Stimulated activated naive CD8-positive, alpha-beta T cell treated with anti-CD3 and anti-CD28 coated beads, Interleukin-15, Interleukin-2, amounts not matched to agents 100 ng/mL and 50 ng/mL, for 24 hours (primary cell): ENCODE data around the gene RHPN2.
"Not testable (repeated sequence)": the region's sequence is repeated elsewhere in the genome, so short reads cannot be mapped to it uniquely, and the experiment has no call there.

Experiments
- H3K27ac Mint-ChIP-seq: one replicate; pipeline ENCODE4 v1.8.0; 2021; ENCODE audit warnings: mild to moderate bottlenecking, mixed read lengths
- H3K27me3 Mint-ChIP-seq: one replicate; pipeline ENCODE4 v1.8.0; 2021; ENCODE audit warnings: mixed read lengths
- H3K36me3 Mint-ChIP-seq: one replicate; pipeline ENCODE4 v1.8.0; 2021; ENCODE audit warnings: low read depth, mixed read lengths
- H3K4me1 Mint-ChIP-seq: one replicate; pipeline ENCODE4 v1.8.0; 2021; ENCODE audit warnings: low read depth, mixed read lengths
- H3K4me3 Mint-ChIP-seq: one replicate; pipeline ENCODE4 v1.8.0; 2021; ENCODE audit warnings: mild to moderate bottlenecking, mixed read lengths
- H3K9me3 Mint-ChIP-seq: one replicate; pipeline ENCODE4 v1.8.0; 2021; ENCODE audit warnings: mixed read lengths

Gene RHPN2

DNA sequence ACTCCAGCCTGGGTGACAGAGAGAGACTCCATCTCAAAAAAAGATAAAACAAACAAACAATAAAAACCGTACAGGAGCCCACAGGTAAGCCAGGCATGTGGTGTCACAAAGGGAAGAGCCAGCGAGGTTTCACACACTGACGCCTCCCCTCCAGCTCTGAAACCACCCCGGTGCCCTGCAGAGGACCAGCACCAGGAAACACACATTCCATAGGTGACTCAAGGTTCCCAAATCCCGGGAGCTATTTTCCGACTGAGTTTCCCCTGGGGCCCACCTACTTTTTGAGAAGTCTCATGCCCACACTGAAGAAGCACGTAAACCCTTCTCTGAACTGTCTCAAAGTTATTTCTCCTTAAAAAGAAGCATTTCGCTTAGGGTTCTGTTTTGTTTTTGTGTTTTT, 40.3 kb downstream of the RHPN2 start:
- Mint-ChIP-seq H3K36me3 (peaks cover 10% of the 10 kb centered on the region), H3K4me3 (no peak overlapping the region), H3K9me3 (peaks cover 4% of the 10 kb centered on the region), H3K27me3 (no peaks in the 10 kb centered on the region), H3K4me1 (no peaks in the 10 kb centered on the region), H3K27ac (no peak overlapping the region)

DNA sequence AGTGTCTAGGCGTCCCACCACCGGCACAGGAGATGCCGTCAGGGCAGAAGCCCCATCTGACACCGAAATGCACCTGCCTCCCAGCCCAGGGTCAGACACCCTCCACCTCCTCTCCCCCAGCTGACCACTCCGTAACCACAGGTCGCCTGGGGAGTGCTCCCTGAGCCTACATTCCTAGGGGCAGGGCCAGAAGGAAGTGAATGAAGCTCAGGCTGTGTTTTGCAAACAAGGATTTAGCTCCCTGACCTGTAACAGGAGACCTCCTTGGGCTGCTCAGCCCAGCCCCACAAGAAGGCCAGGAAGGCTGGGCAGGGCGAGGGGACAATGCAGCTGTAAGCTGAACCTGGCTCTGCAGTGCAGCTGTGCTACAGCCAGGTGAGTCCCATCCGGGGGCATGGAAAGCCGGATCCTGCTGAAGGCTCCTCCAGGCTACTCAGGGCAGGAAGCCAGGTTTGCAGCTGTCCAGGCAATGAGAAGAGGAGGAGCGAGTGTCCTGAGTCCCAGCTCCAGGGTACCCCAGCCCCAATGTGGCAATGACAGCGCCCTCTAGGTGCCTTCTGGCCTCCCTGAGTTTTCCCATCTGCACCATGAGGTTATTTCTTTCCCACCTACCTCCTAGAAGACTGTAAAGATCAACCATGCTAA, 42.1 kb downstream of the RHPN2 start:
- H3K36me3 Mint-ChIP-seq: peaks cover 6% of the 10 kb centered on the region
- no peaks in the 10 kb centered on the region for H3K4me1 Mint-ChIP-seq
- H3K9me3 Mint-ChIP-seq: no peaks in the 10 kb centered on the region
- no peaks in the 10 kb centered on the region for H3K27me3 Mint-ChIP-seq
- no peak overlapping the region for H3K4me3 Mint-ChIP-seq
- no peak overlapping the region for H3K27ac Mint-ChIP-seq

DNA sequence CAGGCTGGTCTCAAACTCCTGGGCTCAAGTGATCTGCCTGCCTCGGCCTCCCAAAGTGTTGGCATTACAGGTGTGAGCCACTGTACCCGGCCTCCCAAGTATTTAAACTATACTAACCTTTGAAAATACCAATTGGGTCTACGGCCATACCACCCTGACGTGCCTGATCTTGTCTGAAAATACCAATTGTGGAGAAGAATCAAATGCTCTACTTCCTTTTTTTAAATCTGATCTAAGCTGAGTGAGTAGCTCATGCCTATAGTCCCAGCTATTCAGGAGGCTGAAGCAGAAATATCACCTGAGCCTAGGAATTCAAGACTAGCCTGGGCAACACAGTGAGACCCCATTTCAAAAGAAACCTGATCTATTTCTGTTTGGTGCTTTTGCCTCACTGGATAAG, 53.8 kb downstream of the RHPN2 start:
- H3K4me3 Mint-ChIP-seq, H3K9me3 Mint-ChIP-seq, H3K4me1 Mint-ChIP-seq, H3K27me3 Mint-ChIP-seq, H3K36me3 Mint-ChIP-seq, H3K27ac Mint-ChIP-seq: not testable (repeated sequence)

DNA sequence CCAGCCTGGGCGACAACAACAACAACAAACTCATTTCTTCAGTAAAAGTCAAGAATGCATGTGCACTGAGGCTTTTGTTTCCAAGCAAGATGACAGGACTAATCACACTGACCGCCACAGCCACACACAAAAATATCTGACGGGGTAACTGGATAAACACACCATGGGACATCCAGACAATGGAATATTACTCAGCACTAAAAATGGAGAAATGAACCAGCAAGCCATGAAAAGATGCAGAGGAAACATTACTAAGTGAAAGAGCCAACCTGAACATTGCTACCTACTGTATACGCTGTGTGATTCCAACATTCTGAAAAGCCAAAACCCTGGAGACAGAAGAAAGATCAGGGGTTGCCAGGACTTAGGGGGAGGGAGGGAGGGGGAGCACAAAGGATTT, 56.0 kb downstream of the RHPN2 start:
- no peak overlapping the region for H3K27ac Mint-ChIP-seq
- H3K9me3 Mint-ChIP-seq: no peaks in the 10 kb centered on the region
- H3K27me3 Mint-ChIP-seq: no peaks in the 10 kb centered on the region
- no peaks in the 10 kb centered on the region for H3K4me1 Mint-ChIP-seq
- no peaks in the 10 kb centered on the region for H3K36me3 Mint-ChIP-seq
- H3K4me3 Mint-ChIP-seq: no peak overlapping the region

DNA sequence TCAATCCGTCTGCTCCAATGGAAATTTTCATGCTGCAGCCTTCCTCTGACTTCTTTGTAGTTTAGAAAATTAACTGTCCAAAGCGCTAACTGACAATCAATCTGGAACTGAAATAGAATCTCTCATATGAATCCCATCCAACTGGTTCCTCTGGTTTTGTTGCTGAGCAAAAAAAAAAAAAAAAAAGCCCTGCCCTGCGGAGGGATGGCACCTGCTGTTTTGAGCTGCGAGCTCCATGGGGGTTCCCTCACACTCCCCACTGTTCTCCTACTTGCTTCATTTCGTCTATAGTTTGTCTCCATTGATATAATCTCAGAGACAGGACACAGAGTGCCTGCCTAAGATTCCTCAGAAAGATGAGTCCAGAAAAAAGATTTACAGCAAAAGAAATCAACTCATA, 59.2 kb downstream of the RHPN2 start:
- H3K4me3 Mint-ChIP-seq: no peak overlapping the region
- no peaks in the 10 kb centered on the region for H3K27me3 Mint-ChIP-seq
- H3K27ac Mint-ChIP-seq: no peak overlapping the region
- no peaks in the 10 kb centered on the region for H3K36me3 Mint-ChIP-seq
- peaks cover 5% of the 10 kb centered on the region for H3K4me1 Mint-ChIP-seq
- no peaks in the 10 kb centered on the region for H3K9me3 Mint-ChIP-seq

DNA sequence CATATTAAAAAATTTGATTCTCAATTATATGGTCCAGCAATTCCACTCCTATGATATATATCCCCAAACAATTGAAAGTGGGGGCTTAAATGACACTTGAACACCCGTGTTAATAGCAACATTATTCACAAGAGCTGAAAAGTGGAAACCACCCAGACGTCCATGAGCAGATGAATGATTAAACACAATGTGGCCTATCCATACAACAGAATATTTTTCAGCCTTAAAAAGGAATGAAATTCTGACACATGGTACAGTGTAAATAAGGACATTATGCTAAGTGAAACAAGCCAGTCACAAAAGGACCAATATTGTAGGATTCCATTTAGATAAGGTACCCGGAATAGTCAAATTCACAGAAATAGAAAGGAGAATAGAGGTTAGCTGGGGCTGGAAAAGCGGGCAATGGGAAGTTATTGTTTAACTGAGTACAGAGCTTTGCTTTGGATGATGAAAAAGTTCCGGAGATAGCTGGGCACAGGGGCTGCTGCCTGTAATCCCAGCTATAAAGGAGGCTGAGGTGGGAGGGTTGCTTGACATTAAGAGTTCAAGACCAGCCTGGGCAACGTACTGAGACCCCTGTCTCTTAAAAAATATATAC, 61.2 kb downstream of the RHPN2 start:
- not testable (repeated sequence) for H3K4me1 Mint-ChIP-seq, H3K36me3 Mint-ChIP-seq, H3K27me3 Mint-ChIP-seq, H3K9me3 Mint-ChIP-seq, H3K27ac Mint-ChIP-seq, H3K4me3 Mint-ChIP-seq

GRCh38 chr19:33002126-33002865, 62.4 kb downstream of the RHPN2 start:
- not testable (repeated sequence) for H3K36me3 Mint-ChIP-seq, H3K4me1 Mint-ChIP-seq, H3K27me3 Mint-ChIP-seq, H3K4me3 Mint-ChIP-seq, H3K27ac Mint-ChIP-seq, H3K9me3 Mint-ChIP-seq

GRCh38 chr19:33000910-33001309, 63.8 kb downstream of the RHPN2 start:
- H3K27ac Mint-ChIP-seq: no peak overlapping the region
- peaks cover 3% of the 10 kb centered on the region for H3K27me3 Mint-ChIP-seq
- no peak overlapping the region for H3K4me3 Mint-ChIP-seq
- peaks cover 6% of the 10 kb centered on the region for H3K4me1 Mint-ChIP-seq
- no peaks in the 10 kb centered on the region for H3K9me3 Mint-ChIP-seq
- H3K36me3 Mint-ChIP-seq: peaks cover 4% of the 10 kb centered on the region

DNA sequence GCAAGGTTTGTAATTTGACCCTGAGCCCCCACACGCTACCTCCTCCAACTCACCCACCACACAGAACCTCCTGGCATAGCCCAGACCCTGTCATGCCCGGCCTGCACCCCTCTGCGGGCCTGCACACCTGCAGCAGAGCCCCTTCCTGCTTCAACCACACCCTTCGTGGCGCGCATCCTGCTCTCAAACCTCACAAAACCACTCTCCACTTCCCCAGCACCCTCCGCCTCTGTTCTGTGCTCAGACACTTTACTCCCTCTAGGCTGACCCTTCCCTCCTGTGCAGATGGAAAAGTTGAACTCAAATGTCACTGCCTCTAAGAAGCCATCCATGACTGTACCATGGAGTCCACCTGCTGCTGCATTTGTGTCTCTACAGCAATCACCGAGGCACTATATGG, 64.2 kb downstream of the RHPN2 start:
- Mint-ChIP-seq H3K9me3 (no peaks in the 10 kb centered on the region), H3K4me3 (no peak overlapping the region), H3K27ac (peak overlapping the region; percentile 33), H3K36me3 (peaks cover 4% of the 10 kb centered on the region), H3K4me1 (peaks cover 6% of the 10 kb centered on the region), H3K27me3 (peaks cover 3% of the 10 kb centered on the region)

DNA sequence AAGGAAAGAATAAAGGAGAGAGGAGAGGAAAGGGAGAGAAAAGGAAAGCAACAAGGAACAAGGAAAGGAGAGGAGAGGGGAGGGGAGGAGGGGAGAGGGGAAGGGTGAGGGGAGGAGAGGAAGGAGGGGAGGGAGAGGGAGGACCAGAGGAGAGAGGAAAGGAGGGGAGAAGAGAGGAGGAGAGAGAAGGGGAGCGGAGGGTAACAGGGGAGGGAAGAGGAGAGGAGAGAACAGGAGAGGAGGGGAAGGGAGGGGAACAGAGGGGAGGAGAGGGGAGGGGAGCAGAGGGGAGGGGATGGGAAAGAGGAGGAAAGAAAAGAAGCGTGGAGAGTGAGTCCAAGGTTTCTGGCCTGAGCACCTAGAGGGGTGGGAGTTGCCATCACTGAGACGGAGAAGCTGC, 66.0 kb downstream of the RHPN2 start:
- Mint-ChIP-seq H3K27ac (no peak overlapping the region), H3K27me3 (peaks cover 3% of the 10 kb centered on the region), H3K4me3 (no peak overlapping the region)

GRCh38 chr19:32997716-32998355, 66.9 kb downstream of the RHPN2 start:
- Mint-ChIP-seq H3K36me3 (peaks cover 4% of the 10 kb centered on the region), H3K27ac (no peak overlapping the region), H3K4me1 (peaks cover 6% of the 10 kb centered on the region), H3K9me3 (no peaks in the 10 kb centered on the region), H3K27me3 (peaks cover 3% of the 10 kb centered on the region), H3K4me3 (no peak overlapping the region)

More for the DNA sequence above, 66.0 kb downstream of the RHPN2 start:
- H3K4me1 Mint-ChIP-seq: peaks cover 6% of the 10 kb centered on the region
- peaks cover 4% of the 10 kb centered on the region for H3K36me3 Mint-ChIP-seq
- no peaks in the 10 kb centered on the region for H3K9me3 Mint-ChIP-seq

- not testable (repeated sequence) for H3K4me1 Mint-ChIP-seq, H3K27ac Mint-ChIP-seq, H3K9me3 Mint-ChIP-seq, H3K27me3 Mint-ChIP-seq, H3K4me3 Mint-ChIP-seq, H3K36me3 Mint-ChIP-seq
These were observed 67.6 kb downstream of the RHPN2 start for GRCh38 chr19:32997061-32997464.

GRCh38 chr19:32995966-32996365, 68.7 kb downstream of the RHPN2 start:
- not testable (repeated sequence) for H3K4me3 Mint-ChIP-seq

GRCh38 chr19:32988724-32989123, 76.0 kb downstream of the RHPN2 start:
- Mint-ChIP-seq H3K4me3 (no peak overlapping the region), H3K9me3 (no peaks in the 10 kb centered on the region), H3K36me3 (no peaks in the 10 kb centered on the region), H3K4me1 (no peaks in the 10 kb centered on the region), H3K27me3 (no peaks in the 10 kb centered on the region), H3K27ac (no peak overlapping the region)

More at GRCh38 chr19:32995966-32996365, 68.7 kb downstream of the RHPN2 start:
- H3K4me1 Mint-ChIP-seq, H3K27ac Mint-ChIP-seq, H3K36me3 Mint-ChIP-seq, H3K9me3 Mint-ChIP-seq, H3K27me3 Mint-ChIP-seq: not testable (repeated sequence)

GRCh38 chr19:32988254-32988653, 76.4 kb downstream of the RHPN2 start:
- H3K36me3 Mint-ChIP-seq, H3K4me1 Mint-ChIP-seq, H3K27me3 Mint-ChIP-seq, H3K4me3 Mint-ChIP-seq, H3K9me3 Mint-ChIP-seq, H3K27ac Mint-ChIP-seq: not testable (repeated sequence)
